GM10847 (cell line): Measurements from ENCODE around the gene RNF144B.

Experiments used
- POLR2A ChIP-seq: IDR thresholded peaks from 2 replicates; pipeline ENCODE4 v1.6.1; 2011; ENCODE audit not compliant: insufficient read length; ENCODE audit errors: extremely low read depth

RNF144B gene

GRCh38 chr6:18387061-18387721 is at the start of gene RNF144B:
Gene RNF144B (plus strand): TSS chr6:18387350. CDS start chr6:18399535, 12,185 bp downstream.
- no peak for TF ChIP-seq POLR2A

- no peak for TF ChIP-seq POLR2A
Observed at GRCh38 chr6:18339599-18339998, 47.6 kb upstream of the RNF144B start.

- TF ChIP-seq POLR2A, result no peak
Observed at GRCh38 chr6:18340781-18341551, 46.2 kb upstream of the RNF144B start.

- TF ChIP-seq POLR2A, result no peak
Observed at GRCh38 chr6:18342223-18342622, 44.9 kb upstream of the RNF144B start.

GRCh38 chr6:18343741-18344140 is 43.4 kb upstream of the RNF144B start:
- TF ChIP-seq POLR2A, result no peak

- no peak for TF ChIP-seq POLR2A
Observed at GRCh38 chr6:18347021-18347577, 40.1 kb upstream of the RNF144B start.

- TF ChIP-seq POLR2A, result no peak
Observed at GRCh38 chr6:18347866-18348265, 39.3 kb upstream of the RNF144B start.

- TF ChIP-seq POLR2A, result no peak
Observed at GRCh38 chr6:18349386-18349785, 37.8 kb upstream of the RNF144B start.

- no peak for TF ChIP-seq POLR2A
Observed at GRCh38 chr6:18350271-18350670, 36.9 kb upstream of the RNF144B start.

GRCh38 chr6:18350712-18351111 is 36.4 kb upstream of the RNF144B start:
- TF ChIP-seq POLR2A, result no peak

- TF ChIP-seq POLR2A, result no peak
Observed at GRCh38 chr6:18352001-18352400, 35.1 kb upstream of the RNF144B start.

GRCh38 chr6:18352842-18353241 is 34.3 kb upstream of the RNF144B start:
- TF ChIP-seq POLR2A, result no peak

GRCh38 chr6:18353251-18353650 is 33.9 kb upstream of the RNF144B start:
- no peak for TF ChIP-seq POLR2A

GRCh38 chr6:18359237-18359885 is 27.8 kb upstream of the RNF144B start:
- no peak for TF ChIP-seq POLR2A

GRCh38 chr6:18360188-18360587 is 27.0 kb upstream of the RNF144B start:
- no peak for TF ChIP-seq POLR2A
